ENCODE data around the gene SLC6A4. TPM values are rescaled to one million over a fixed set of nuclear protein-coding genes. Genes with fewer than 3 reads are reported as not detected.
"Not testable (repeated sequence)": the region's sequence is repeated elsewhere in the genome, so short reads cannot be mapped to it uniquely, and the experiment has no call there.

Gene SLC6A4
- total RNA-seq, 1 experiment from 2014 or later: not detected

- no peak for DNase-seq (ENCODE audit: low spot score)
- in situ Hi-C loops (cut with HindIII; ENCODE audit: low sequenced_read_pairs): no loop called here
Measured at GRCh38 chr17:30241051-30241450, 5.6 kb upstream of the SLC6A4 start.

DNA sequence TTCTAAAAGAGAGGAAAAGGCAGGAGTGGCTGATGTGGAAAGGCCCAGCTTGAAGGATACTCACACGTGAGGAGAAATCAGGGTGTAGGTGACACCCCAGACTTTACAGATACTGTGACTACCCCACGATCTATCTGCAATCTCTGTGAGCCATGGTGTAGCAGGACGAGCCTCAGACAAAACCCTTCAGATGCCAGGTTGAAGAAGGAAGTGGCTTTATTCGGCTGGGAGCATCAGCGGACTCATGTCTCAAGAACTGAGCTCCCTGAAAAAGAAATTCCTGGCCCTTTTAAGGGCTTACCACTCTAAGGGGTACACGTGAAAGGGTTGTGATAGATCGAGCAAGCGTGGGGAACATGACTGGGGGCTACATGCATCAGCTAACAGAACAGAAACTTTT is 4.7 kb upstream of the SLC6A4 start:
- DNase-seq (ENCODE audit: low spot score): no peak
- in situ Hi-C loops (cut with HindIII; ENCODE audit: low sequenced_read_pairs): no loop called here

GRCh38 chr17:30239089-30239462 is 3.6 kb upstream of the SLC6A4 start:
- no peak for DNase-seq (ENCODE audit: low spot score)
- in situ Hi-C loops (cut with HindIII; ENCODE audit: low sequenced_read_pairs): no loop called here

GRCh38 chr17:30238387-30239088 is 3.0 kb upstream of the SLC6A4 start:
- in situ Hi-C loops (cut with HindIII; ENCODE audit: low sequenced_read_pairs): no loop called here
- DNase-seq (ENCODE audit: low spot score): no peak

- in situ Hi-C loops (cut with HindIII; ENCODE audit: low sequenced_read_pairs): no loop called here
- no peak for DNase-seq (ENCODE audit: low spot score)
Measured at GRCh38 chr17:30238003-30238344, 2.5 kb upstream of the SLC6A4 start.

DNA sequence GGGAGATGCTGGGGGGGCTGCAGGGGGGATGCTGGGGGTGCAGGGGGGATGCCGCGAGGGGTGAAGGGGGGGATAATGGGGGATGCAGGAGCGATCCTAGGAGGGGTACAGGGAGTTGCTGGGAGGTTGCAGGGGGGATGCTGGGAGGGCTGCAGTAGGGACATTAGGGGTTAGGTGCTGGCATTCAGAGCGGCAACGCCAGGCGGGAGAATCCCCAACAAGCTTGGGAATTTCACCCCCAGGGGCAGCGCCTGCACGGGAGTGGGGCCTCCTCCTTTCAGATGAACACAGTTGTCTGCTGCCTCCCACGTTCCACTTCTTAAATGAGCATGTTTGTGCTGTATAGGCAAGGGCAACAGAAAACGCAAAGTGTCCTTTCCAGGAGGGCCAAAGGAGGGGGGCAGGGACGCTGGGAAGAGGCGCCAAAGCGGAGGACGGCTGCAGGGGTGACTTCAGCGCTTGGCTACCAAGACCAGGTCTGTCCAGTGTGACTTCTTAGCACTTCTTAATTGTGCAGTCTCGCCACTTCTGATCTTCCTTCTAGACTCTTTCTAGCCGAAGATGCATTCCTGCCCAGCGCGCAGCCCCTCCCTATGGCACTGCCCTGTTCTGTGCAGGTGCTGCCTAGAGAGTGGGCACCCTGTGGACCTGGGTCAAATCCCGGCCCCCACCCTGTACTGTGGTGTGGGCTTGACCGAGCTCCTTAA is 2.0 kb upstream of the SLC6A4 start:
- in situ Hi-C loops (cut with HindIII; ENCODE audit: low sequenced_read_pairs): no loop called here
- no peak for DNase-seq (ENCODE audit: low spot score)

DNA sequence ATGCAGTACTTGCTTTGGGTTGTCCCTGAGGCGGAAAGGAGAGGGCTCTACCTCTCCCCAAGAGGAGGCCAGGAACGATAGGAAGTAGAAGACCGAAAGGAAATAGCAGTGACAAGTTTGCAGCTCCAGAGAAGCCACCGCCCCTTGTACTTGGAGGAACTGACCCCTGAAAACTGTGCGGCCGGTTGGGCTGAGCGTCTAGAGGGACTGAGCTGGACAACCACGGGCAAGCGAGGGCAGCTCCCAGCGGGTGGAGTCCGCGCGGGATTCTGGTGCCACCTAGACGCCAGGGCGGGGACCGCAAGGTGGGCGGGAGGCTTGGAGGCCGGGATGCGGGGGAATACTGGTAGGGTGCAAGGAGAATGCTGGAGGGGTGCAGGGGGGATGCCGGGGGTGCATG is 1.3 kb upstream of the SLC6A4 start:
- DNase-seq (ENCODE audit: low spot score): no peak
- in situ Hi-C loops (cut with HindIII; ENCODE audit: low sequenced_read_pairs): no loop called here

GRCh38 chr17:30236297-30236624 is 764 bp upstream of the SLC6A4 start:
- in situ Hi-C loops (cut with HindIII; ENCODE audit: low sequenced_read_pairs): no loop called here
- DNase-seq (ENCODE audit: low spot score): no peak

DNA sequence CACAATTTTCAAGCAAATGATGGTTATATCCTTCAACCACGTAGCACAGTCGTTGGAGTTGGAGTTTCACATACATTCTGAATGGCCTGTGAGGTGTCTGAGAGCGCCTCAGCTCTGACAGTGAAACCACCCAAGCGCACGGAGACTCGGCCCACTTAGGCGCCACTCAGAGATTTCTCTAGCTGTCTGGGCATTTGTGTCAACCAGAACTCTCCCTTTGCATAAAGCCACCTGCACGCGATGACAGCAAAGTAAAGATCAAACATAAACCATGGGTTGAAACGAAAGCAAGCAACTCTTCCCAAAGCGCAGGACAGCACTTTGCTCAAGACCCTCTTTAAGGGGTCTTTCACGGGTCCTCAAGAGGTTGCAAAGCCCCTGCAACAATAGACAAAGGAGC is 533 bp downstream of the SLC6A4 start:
- in situ Hi-C loops (cut with HindIII; ENCODE audit: low sequenced_read_pairs): no loop called here
- peak; percentile 3 for DNase-seq (ENCODE audit: low spot score)

GRCh38 chr17:30234296-30234695 is 1.2 kb downstream of the SLC6A4 start:
- DNase-seq (ENCODE audit: low spot score): no peak
- in situ Hi-C loops (cut with HindIII; ENCODE audit: low sequenced_read_pairs): no loop called here

- in situ Hi-C loops (cut with HindIII; ENCODE audit: low sequenced_read_pairs): no loop called here
- DNase-seq (ENCODE audit: low spot score): no peak
Measured at GRCh38 chr17:30232824-30233427, 2.6 kb downstream of the SLC6A4 start.

- in situ Hi-C loops (cut with HindIII; ENCODE audit: low sequenced_read_pairs): no loop called here
- no peak for DNase-seq (ENCODE audit: low spot score)
Measured at GRCh38 chr17:30232015-30232823, 3.3 kb downstream of the SLC6A4 start.

DNA sequence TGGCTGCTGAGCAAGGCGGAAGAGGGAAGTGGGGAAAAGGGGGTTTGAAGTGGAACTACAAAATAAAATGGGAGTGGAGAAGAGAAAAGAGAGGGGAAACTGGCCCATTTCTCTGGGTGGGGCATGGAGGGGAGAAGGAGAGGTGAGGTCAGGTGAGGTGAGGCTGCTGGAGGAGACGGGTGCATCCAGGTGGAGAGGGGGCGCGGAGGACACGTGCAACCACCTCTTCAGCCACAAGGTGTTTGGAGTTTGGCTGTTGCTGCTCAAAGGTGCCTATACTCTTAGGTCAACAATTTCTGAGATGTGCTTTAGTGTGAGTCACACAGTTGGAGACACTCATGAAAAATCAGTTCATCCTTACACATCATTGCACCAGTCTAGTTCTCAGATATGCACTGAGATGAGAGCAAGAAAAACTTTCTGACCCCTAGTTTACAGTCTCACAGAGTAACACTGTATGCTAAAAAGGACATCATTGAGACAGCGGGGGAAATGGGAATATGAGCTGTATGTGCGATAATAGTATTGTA is 4.8 kb downstream of the SLC6A4 start:
- in situ Hi-C loops (cut with HindIII; ENCODE audit: low sequenced_read_pairs): no loop called here
- DNase-seq (ENCODE audit: low spot score): no peak

- in situ Hi-C loops (cut with HindIII; ENCODE audit: low sequenced_read_pairs); DNase-seq (ENCODE audit: low spot score): not testable (repeated sequence)
Measured at GRCh38 chr17:30230009-30230408, 5.5 kb downstream of the SLC6A4 start.

DNA sequence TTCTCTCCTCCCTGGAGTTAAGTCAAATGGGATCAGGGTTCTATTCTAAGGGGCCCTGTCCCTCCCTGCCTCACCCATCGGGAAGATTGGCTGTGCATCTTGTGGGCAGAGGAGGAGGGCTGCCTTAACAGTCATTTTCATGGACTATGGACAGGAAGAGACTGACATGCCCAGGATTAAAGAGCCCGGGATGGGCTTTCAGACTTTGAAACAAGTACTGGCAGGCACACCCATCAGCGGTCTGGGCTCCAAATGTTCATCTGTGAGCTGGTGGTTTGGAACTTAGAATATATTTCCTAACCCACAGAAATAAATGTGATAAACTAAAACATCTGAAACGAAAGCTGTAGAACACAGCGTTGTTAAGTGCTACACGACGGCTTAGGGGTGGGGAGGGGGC is 6.5 kb downstream of the SLC6A4 start:
- in situ Hi-C loops (cut with HindIII; ENCODE audit: low sequenced_read_pairs): no loop called here
- no peak for DNase-seq (ENCODE audit: low spot score)

DNA sequence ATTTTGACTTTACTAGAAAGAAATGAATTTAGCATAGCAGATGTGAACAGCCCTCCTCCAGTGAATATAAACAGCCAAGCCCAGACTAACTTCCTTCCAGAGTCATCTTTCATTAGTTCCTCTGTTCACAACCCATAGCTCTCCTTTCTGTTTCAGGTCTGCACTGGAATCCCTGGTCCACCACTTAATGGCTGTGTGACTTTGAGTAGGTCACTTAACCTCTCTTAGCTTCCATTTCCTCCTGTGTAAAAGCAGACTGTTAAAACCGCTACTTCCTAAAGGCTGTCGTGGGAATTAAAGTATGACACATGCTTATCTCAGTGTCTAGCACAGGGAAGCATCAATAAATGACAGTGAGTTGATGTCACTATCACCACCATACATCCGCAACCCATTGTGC is 7.5 kb downstream of the SLC6A4 start:
- no peak for DNase-seq (ENCODE audit: low spot score)
- in situ Hi-C loops (cut with HindIII; ENCODE audit: low sequenced_read_pairs): no loop called here

- DNase-seq (ENCODE audit: low spot score): no peak
- in situ Hi-C loops (cut with HindIII; ENCODE audit: low sequenced_read_pairs): no loop called here
Measured at GRCh38 chr17:30226878-30227277, 8.6 kb downstream of the SLC6A4 start.

DNA sequence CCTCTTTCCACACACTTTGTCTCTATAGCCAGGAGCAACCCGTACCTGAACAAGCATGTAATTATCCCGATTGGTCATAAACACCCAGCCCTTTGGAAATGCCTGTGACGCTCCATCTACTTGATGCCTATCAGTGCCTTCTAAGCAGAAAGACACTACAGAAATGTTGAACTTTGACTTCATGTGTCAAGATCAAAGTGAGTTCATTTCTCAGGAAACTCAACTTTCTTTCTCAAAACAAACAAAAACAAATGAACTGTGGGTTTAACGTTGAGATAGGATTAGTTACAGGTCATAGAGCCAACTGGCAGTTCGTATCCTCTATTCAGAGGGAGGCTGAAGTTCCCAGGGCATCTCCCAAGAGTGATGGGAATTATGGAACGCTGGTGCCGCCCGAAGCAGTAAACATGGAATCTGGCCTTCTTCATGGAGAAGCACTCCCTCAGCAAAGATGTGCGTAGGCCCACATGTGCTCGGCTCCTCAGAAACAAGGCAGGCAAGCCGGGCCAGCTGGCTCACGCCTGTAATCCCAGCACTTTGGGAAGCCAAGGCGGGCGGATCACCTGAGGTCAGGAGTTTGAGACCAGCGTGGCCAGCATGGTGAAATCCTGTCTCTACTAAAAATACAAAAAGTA is 9.5 kb downstream of the SLC6A4 start:
- DNase-seq (ENCODE audit: low spot score): no peak
- in situ Hi-C loops (cut with HindIII; ENCODE audit: low sequenced_read_pairs): no loop called here

DNA sequence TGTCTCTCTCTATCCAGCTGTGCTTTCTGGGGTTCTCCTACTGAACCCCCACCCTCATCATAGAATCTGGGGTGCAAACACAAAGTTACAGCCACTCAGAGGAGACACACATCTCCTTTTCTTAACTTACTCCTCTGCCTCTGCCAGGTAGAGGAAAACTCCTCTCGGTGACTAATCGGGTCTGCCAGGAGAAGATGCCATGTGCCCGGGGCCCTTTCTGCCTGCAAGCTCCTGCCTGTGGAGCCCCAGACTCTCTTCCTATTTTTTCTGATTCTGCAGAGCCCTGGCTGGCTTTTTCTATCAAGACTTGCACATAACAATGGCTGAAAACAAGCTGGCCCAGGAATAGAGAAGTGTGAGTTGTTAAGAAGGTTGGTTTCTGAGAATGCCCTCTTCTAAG is 10.4 kb downstream of the SLC6A4 start:
- in situ Hi-C loops (cut with HindIII; ENCODE audit: low sequenced_read_pairs): no loop called here
- DNase-seq (ENCODE audit: low spot score): no peak
